RWPE2 (cell line): ENCODE measurements around the gene ZNF511.

Experiments
- ATAC-seq: fragments of 200-7000 bp; cut with Tn5 transposase; 3 replicates; pipeline ENCODE4 v1.9.1; 2021; ENCODE audit warnings: low read depth
- DNase-seq: peaks from one replicate; pipeline ENCODE4 v3.0.0-alpha.2; 2020; ENCODE audit warnings: low spot score
- H3K27ac ChIP-seq: fragments of 450-650 bp; 2 replicates; pipeline ENCODE4 v1.5.1; 2017; ENCODE audit warnings: mild to moderate bottlenecking; ENCODE audit not compliant: poor library complexity, severe bottlenecking
- H3K27me3 ChIP-seq: fragments of 250-450 bp; sonication (Bioruptor Pico); 2 replicates; pipeline ENCODE4 v1.5.1; 2021; ENCODE audit warnings: mild to moderate bottlenecking, moderate library complexity; ENCODE audit not compliant: insufficient read depth, poor library complexity, severe bottlenecking
- H3K36me3 ChIP-seq: fragments of 250-450 bp; sonication (Bioruptor Pico); 2 replicates; pipeline ENCODE4 v1.5.1; 2020; ENCODE audit warnings: low read depth, mild to moderate bottlenecking, moderate library complexity
- H3K4me1 ChIP-seq: fragments of 250-450 bp; sonication (Bioruptor Pico); 2 replicates; pipeline ENCODE4 v1.5.1; 2021; ENCODE audit warnings: mild to moderate bottlenecking, moderate library complexity; ENCODE audit not compliant: insufficient read depth, poor library complexity, severe bottlenecking
- H3K4me3 ChIP-seq: fragments of 250-450 bp; sonication (Bioruptor Pico); 2 replicates; pipeline ENCODE4 v1.5.1; 2021; ENCODE audit warnings: mild to moderate bottlenecking, moderate library complexity; ENCODE audit not compliant: severe bottlenecking
- H3K9me3 ChIP-seq: fragments of 250-450 bp; sonication (Bioruptor Pico); 2 replicates; pipeline ENCODE4 v1.5.1; 2021; ENCODE audit warnings: mild to moderate bottlenecking, moderate library complexity; ENCODE audit not compliant: severe bottlenecking
- CTCF ChIP-seq: fragments of 450-650 bp; IDR thresholded peaks from one replicate; pipeline ENCODE4 v1.5.1; 2017; ENCODE audit warnings: mild to moderate bottlenecking, moderate library complexity; ENCODE audit not compliant: poor library complexity, severe bottlenecking

The ZNF511 gene

GRCh38 chr10:133341983-133342382 lies 33.3 kb downstream of the ZNF511 start:
- no peak for DNase-seq
- TF ChIP-seq CTCF = no peak

GRCh38 chr10:133342942-133343341 lies 34.2 kb downstream of the ZNF511 start:
- Histone ChIP-seq H3K27ac (no peak overlapping the region), H3K4me3 (no peak overlapping the region), H3K4me1 (no peaks in the 10 kb centered on the region), H3K9me3 (no peaks in the 10 kb centered on the region), H3K36me3 (no peaks in the 10 kb centered on the region), H3K27me3 (no peaks in the 10 kb centered on the region)
- DNase-seq = no peak
- no peak for ATAC-seq
- no peak for TF ChIP-seq CTCF

More at GRCh38 chr10:133341983-133342382, 33.3 kb downstream of the ZNF511 start:
- ATAC-seq = no peak
- Histone ChIP-seq H3K27ac (no peak overlapping the region), H3K27me3 (peaks cover 8% of the 10 kb centered on the region), H3K36me3 (no peaks in the 10 kb centered on the region), H3K9me3 (no peaks in the 10 kb centered on the region), H3K4me3 (no peak overlapping the region), H3K4me1 (no peaks in the 10 kb centered on the region)

GRCh38 chr10:133343558-133343957 lies 34.8 kb downstream of the ZNF511 start:
- H3K27ac ChIP-seq = no peak overlapping the region
- DNase-seq (no peak), ATAC-seq (no peak)
- H3K27me3 ChIP-seq = no peaks in the 10 kb centered on the region
- H3K4me3 ChIP-seq = no peak overlapping the region
- no peak for TF ChIP-seq CTCF
- H3K9me3 ChIP-seq = no peaks in the 10 kb centered on the region
- H3K4me1 ChIP-seq = no peaks in the 10 kb centered on the region
- H3K36me3 ChIP-seq = no peaks in the 10 kb centered on the region

GRCh38 chr10:133344236-133344635 lies 35.5 kb downstream of the ZNF511 start:
- TF ChIP-seq CTCF = no peak
- no peak overlapping the region for H3K27ac ChIP-seq
- DNase-seq (no peak), ATAC-seq (no peak)
- no peaks in the 10 kb centered on the region for H3K9me3 ChIP-seq
- no peaks in the 10 kb centered on the region for H3K36me3 ChIP-seq
- no peak overlapping the region for H3K4me3 ChIP-seq
- no peaks in the 10 kb centered on the region for H3K27me3 ChIP-seq
- no peaks in the 10 kb centered on the region for H3K4me1 ChIP-seq

DNA sequence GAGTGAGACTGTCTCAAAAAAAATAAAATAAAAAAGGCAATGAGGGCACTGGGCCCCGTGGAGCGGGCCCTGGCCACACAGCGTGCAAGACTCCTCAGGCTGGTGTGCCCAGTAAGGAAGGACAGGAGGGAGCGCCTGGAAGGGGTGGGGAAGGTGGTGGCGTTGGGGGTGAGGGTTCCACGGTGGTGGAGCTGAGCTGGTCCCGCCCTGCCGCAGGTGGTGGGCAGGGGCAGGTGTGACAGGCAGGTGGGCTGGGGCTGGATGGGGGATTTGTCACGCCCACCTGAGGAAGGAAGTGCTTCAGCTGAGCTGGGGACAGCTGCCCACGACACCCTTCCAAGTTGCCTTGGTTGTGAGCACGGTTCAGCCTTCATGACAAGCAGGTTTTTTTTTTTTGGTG lies 37.7 kb downstream of the ZNF511 start:
- no peak for TF ChIP-seq CTCF
- no peak overlapping the region for H3K4me3 ChIP-seq
- DNase-seq (no peak), ATAC-seq (no peak)
- H3K36me3 ChIP-seq = no peaks in the 10 kb centered on the region
- H3K27ac ChIP-seq = no peak overlapping the region
- no peaks in the 10 kb centered on the region for H3K27me3 ChIP-seq
- H3K9me3 ChIP-seq = no peaks in the 10 kb centered on the region
- H3K4me1 ChIP-seq = no peaks in the 10 kb centered on the region
